A673 (cell line): Measurements from ENCODE around the gene PSMG4. TPM values are rescaled to one million over a fixed set of nuclear protein-coding genes. Genes with fewer than 3 reads are reported as not detected.

Experiments
- BruUV-seq: library from RNA; stranded (reverse); fragments of 400-500 nt; replicated peaks from 2 replicates; lab custom pipeline; 2021; lab: Mats Ljungman, UMichigan
- CTCF ChIA-PET: fragments of 300-600 bp; sonication (Branson Sonifier 250); formaldehyde crosslinking; loops from one replicate; lab custom pipeline; 2022; ENCODE audit warnings: antibody characterized with exemption; lab: Charles Lee
- POLR2A ChIA-PET: fragments of 300-600 bp; sonication (Branson Sonifier 250); formaldehyde crosslinking; loops from one replicate; lab custom pipeline; 2022; ENCODE audit warnings: antibody characterized with exemption; ENCODE audit not compliant: low non-redundant PET; lab: Charles Lee
- DNase-seq: peaks from one replicate; pipeline ENCODE4 v3.0.0-alpha.2; 2015; ENCODE audit warnings: low spot score
- H3K27ac ChIP-seq: fragments of 200-600 bp; sonication (generic); 2 replicates; pipeline ENCODE4 v1.5.1; 2016; ENCODE audit warnings: mixed run types, low read depth, mild to moderate bottlenecking, mixed read lengths, antibody characterized with exemption, low read length; ENCODE audit not compliant: poor library complexity, severe bottlenecking
- H3K27me3 ChIP-seq: fragments of 200-600 bp; sonication (generic); replicated peaks from 2 replicates; pipeline ENCODE4 v1.6.1; 2017; ENCODE audit warnings: mixed run types, low read depth, mild to moderate bottlenecking, mixed read lengths, antibody characterized with exemption, low read length; ENCODE audit not compliant: insufficient read depth, poor library complexity
- H3K36me3 ChIP-seq: fragments of 200-600 bp; sonication (generic); 2 replicates; pipeline ENCODE4 v1.6.1; 2016; ENCODE audit warnings: mixed run types, mild to moderate bottlenecking, mixed read lengths, antibody characterized with exemption, low read length; ENCODE audit not compliant: insufficient read depth, poor library complexity, severe bottlenecking
- H3K4me1 ChIP-seq: fragments of 200-600 bp; sonication (generic); 2 replicates; pipeline ENCODE4 v1.6.1; 2017; ENCODE audit warnings: mixed run types, mild to moderate bottlenecking, mixed read lengths, antibody characterized with exemption, low read length; ENCODE audit not compliant: insufficient read depth, poor library complexity, severe bottlenecking
- H3K4me3 ChIP-seq: fragments of 200-600 bp; sonication (generic); 2 replicates; pipeline ENCODE4 v1.5.1; 2016; ENCODE audit warnings: low read depth, mixed run types, mild to moderate bottlenecking, mixed read lengths, low read length; ENCODE audit not compliant: poor library complexity, severe bottlenecking
- H3K9me3 ChIP-seq: fragments of 200-600 bp; sonication (generic); 2 replicates; pipeline ENCODE4 v1.6.1; 2016; ENCODE audit warnings: mixed run types, low read depth, mild to moderate bottlenecking, mixed read lengths, antibody characterized with exemption, low read length; ENCODE audit not compliant: poor library complexity, severe bottlenecking
- CTCF ChIP-seq: fragments of 300-800, 200-600 bp; sonication (generic); conservative IDR thresholded peaks from 2 replicates; pipeline ENCODE4 v1.5.1; 2017; ENCODE audit warnings: low read depth, mild to moderate bottlenecking, antibody characterized with exemption, low read length, moderate library complexity, mixed read lengths
- EZH2 ChIP-seq: fragments of 200-600 bp; sonication (generic); IDR thresholded peaks from 2 replicates; pipeline ENCODE4 v1.6.1; 2017; ENCODE audit warnings: borderline replicate concordance, low read depth, mild to moderate bottlenecking, mixed read lengths, antibody characterized with exemption, low read length; ENCODE audit not compliant: poor library complexity, severe bottlenecking
- intact Hi-C: fragments of 100-400 bp; cut with micrococcal nuclease; formaldehyde crosslinking; loops from one replicate; pipeline ENCODE4 v1.10.0; 2022; ENCODE audit not compliant: unreplicated experiment
- total RNA-seq: library from RNA; stranded (reverse); gene quantifications from 2 replicates; pipeline ENCODE4 v1.2.3, GENCODE V29; 2021

The PSMG4 gene
- total RNA-seq, 1 experiment from 2014 or later, result 34.4 TPM

GRCh38 chr6:3222506-3223038, 36.2 kb upstream of the PSMG4 start:
- no peak for DNase-seq
- Histone ChIP-seq H3K4me1 (peaks cover 8% of the 10 kb centered on the region), H3K36me3 (peaks cover 18% of the 10 kb centered on the region), H3K4me3 (no peak overlapping the region), H3K27ac (no peak overlapping the region), H3K27me3 (no peaks in the 10 kb centered on the region), H3K9me3 (no peaks in the 10 kb centered on the region)
- ChIA-PET POLR2A (no interaction called here), CTCF (no interaction called here)
- no TSS peak for BruUV-seq
- TF ChIP-seq EZH2, result no peak
- no peak for TF ChIP-seq CTCF
- intact Hi-C loops, result no loop called here

- no peaks in the 10 kb centered on the region for H3K9me3 ChIP-seq
- no peak for TF ChIP-seq EZH2
- no peak for TF ChIP-seq CTCF
- peaks cover 8% of the 10 kb centered on the region for H3K27me3 ChIP-seq
- H3K27ac ChIP-seq, result no peak overlapping the region
- peak overlapping the region; percentile 85 for H3K4me3 ChIP-seq
- peaks cover 23% of the 10 kb centered on the region for H3K4me1 ChIP-seq
- no peak for DNase-seq
- POLR2A ChIA-PET, result no interaction called here
- intact Hi-C loops, result loop anchor here (2.0 kb wide), 1 partner anchor 69 kb away; the partner anchor contains the start of gene TUBB2A
- CTCF ChIA-PET, result no interaction called here
- H3K36me3 ChIP-seq, result peaks cover 18% of the 10 kb centered on the region
- BruUV-seq, result no TSS peak
Observed at GRCh38 chr6:3226042-3226441, 32.7 kb upstream of the PSMG4 start.

- Histone ChIP-seq H3K27ac (peak overlapping the region; percentile 83), H3K9me3 (no peaks in the 10 kb centered on the region), H3K4me3 (peak overlapping the region; percentile 85), H3K4me1 (peaks cover 23% of the 10 kb centered on the region), H3K27me3 (peaks cover 8% of the 10 kb centered on the region), H3K36me3 (peaks cover 18% of the 10 kb centered on the region)
- TF ChIP-seq CTCF, result no peak
- no peak for TF ChIP-seq EZH2
- intact Hi-C loops, result loop anchor here (2.0 kb wide), 1 partner anchor 70 kb away; the partner anchor contains the start of gene TUBB2A
- DNase-seq, result peak; percentile 88
- CTCF ChIA-PET, result no interaction called here
- POLR2A ChIA-PET, result interaction anchor here (0.6 kb wide), 1 partner anchor 235 kb away, joined by 3 read pairs; no protein-coding TSS in a partner anchor
- BruUV-seq, result TSS peak; percentile 48
Observed at GRCh38 chr6:3226481-3227362, 32.0 kb upstream of the PSMG4 start.
